CD4-positive, alpha-beta T cell treated with Interleukin-6 at 100 ng/mL for 8 hours (primary cell): ENCODE data around the gene UBR3.
"Not testable (repeated sequence)": the region's sequence is repeated elsewhere in the genome, so short reads cannot be mapped to it uniquely, and the experiment has no call there.

Experiments used
- DNase-seq: peaks from one replicate; pipeline ENCODE4 v3.0.0-alpha.2; 2020; ENCODE audit warnings: mixed read lengths, low spot score

The UBR3 gene, protein sequence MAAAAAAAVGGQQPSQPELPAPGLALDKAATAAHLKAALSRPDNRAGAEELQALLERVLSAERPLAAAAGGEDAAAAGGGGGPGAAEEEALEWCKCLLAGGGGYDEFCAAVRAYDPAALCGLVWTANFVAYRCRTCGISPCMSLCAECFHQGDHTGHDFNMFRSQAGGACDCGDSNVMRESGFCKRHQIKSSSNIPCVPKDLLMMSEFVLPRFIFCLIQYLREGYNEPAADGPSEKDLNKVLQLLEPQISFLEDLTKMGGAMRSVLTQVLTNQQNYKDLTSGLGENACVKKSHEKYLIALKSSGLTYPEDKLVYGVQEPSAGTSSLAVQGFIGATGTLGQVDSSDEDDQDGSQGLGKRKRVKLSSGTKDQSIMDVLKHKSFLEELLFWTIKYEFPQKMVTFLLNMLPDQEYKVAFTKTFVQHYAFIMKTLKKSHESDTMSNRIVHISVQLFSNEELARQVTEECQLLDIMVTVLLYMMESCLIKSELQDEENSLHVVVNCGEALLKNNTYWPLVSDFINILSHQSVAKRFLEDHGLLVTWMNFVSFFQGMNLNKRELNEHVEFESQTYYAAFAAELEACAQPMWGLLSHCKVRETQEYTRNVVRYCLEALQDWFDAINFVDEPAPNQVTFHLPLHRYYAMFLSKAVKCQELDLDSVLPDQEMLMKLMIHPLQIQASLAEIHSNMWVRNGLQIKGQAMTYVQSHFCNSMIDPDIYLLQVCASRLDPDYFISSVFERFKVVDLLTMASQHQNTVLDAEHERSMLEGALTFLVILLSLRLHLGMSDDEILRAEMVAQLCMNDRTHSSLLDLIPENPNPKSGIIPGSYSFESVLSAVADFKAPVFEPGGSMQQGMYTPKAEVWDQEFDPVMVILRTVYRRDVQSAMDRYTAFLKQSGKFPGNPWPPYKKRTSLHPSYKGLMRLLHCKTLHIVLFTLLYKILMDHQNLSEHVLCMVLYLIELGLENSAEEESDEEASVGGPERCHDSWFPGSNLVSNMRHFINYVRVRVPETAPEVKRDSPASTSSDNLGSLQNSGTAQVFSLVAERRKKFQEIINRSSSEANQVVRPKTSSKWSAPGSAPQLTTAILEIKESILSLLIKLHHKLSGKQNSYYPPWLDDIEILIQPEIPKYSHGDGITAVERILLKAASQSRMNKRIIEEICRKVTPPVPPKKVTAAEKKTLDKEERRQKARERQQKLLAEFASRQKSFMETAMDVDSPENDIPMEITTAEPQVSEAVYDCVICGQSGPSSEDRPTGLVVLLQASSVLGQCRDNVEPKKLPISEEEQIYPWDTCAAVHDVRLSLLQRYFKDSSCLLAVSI (N-terminal part only)

DNA sequence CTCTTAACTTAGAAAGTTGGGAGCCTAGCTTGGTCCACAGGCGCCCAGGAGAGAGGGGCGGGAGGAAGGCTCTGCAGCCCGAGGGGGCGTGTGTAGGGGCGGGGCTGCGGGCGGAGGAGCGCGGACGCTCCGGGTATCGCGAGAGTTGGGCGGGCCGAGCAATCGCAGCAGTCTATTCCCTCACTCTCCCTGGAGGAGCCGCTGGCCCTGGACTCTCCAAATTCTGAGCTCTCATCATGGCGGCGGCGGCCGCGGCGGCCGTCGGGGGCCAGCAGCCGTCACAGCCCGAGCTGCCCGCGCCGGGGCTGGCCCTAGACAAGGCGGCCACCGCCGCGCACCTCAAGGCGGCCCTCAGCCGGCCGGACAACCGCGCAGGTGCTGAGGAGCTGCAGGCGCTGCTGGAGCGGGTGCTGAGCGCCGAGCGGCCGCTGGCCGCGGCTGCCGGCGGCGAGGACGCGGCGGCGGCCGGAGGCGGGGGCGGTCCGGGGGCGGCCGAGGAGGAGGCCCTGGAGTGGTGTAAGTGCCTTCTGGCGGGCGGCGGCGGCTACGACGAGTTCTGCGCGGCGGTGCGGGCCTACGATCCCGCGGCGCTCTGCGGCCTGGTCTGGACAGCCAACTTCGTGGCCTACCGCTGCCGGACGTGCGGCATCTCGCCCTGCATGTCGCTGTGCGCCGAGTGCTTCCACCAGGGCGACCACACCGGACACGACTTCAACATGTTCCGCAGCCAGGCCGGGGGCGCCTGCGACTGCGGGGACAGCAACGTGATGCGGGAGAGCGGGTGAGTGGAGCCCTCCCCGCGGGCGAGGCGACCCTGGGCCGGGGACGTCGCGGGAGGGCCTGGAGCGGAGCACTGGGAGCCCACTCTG lies at the start of gene UBR3:
Gene UBR3, plus strand, starts transcription at position 183 of the 869 bp plus-strand sequence. Its CDS starts 54 bp downstream, at position 237.
- DNase-seq, result peak; percentile 88

DNA sequence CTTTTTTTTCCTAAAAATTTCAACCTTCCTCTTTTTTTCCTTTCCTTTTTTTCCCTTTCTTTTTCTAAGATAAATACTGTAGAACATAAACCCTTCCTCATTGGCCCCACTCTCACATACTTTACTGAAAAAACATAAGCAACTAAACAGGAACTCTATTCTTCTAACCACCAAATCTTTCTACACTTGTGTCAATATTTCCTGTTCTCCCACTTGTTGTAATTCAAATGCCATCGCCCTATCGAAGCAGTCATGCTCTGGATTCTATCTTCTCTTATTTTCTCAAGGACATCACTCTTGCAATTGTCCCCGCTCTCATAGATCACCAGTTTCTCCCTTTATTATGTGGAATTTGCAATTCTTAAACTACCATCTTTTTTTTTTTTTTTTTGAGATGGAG lies 48.8 kb upstream of the UBR3 start:
- DNase-seq, result no peak

DNA sequence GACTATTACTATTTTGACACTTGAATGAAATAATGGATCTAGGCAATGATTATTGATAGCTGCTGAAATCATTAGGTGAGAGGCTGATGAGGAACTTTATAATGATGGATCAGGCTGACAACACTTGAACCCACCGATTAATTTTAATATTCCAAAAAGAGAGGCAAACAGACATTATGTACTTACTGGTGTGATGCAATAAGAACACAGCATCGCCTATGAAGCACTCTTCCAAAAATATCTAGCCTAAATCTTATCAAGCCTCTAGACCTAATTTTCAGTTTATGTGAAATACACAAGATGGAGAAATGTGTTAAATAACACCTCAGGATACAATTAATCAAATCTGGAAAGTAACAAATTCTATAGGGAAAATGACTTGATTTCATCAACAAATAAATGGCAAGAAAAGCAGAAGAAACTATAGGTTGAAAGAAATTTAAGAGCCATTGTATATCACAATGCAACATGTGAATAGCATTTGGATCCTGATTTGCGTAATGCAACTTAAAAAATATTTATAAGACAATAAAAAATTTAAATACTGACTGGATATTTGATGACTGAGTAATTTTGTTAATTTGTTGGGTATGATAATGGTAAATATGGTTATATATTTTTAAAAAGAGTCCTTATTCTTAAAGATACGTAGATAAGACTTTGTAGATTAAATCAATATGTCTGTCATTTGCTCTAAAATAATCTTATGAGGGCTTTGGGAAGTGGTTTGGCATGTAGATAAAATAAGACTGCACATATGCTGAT lies 45.8 kb upstream of the UBR3 start:
- DNase-seq, result no peak

DNA sequence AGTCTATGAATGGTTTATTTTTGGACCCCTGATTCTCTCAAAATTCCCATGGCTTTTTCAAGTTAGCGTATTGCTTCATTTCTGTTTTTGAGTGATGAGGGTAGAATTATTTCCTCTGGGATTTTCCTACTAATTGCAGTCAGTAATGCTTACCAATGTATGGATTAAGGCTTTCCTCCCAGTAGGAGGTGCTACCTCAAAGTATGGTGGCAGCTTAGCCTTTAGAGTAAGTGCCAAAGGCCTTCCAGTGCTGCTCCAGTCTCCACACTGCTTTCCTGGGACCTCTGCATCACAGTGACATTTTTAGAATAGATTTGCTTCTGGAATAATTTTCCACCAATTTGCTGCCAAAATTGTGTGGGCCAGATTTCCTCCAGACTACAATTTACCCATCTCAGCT lies 44.7 kb upstream of the UBR3 start:
- no peak for DNase-seq

DNA sequence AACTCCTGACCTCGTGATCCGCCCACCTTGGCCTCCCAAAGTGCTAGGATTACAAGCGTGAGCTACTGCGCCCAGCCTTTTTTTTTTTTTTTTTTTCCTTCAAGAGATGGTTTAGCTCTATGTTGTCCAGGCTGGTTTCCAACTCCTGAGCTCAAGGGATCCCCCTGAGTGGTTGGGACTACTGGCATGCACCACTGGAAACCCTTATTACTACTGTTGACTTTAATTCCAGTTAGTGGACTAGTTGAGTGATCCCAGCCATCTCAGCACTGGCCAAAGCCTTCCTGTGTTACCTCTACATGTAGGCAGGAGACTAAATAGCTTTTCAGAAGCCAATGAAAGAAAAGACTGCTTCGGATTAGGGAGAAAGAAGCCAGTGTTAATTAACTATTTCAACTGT lies 36.7 kb upstream of the UBR3 start:
- no peak for DNase-seq

DNA sequence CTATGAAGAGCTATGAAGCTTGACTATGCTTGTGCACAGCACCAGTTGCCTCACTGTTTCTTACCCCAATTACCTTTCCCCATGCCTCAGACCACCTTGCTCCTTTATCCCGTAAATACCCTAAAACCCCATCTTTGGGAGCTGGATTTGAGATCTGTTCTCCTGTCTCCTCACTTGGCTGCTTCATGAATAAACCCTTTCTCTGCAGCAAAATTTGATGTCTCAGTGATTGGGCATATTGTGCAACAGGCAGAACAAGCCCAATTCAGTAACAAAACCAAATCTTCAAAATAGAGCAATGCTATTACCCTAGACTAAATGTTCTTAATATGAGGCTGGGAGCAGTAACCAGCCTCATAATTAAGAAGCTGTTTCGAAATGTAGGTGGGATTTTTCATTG lies 32.1 kb upstream of the UBR3 start:
- no peak for DNase-seq

DNA sequence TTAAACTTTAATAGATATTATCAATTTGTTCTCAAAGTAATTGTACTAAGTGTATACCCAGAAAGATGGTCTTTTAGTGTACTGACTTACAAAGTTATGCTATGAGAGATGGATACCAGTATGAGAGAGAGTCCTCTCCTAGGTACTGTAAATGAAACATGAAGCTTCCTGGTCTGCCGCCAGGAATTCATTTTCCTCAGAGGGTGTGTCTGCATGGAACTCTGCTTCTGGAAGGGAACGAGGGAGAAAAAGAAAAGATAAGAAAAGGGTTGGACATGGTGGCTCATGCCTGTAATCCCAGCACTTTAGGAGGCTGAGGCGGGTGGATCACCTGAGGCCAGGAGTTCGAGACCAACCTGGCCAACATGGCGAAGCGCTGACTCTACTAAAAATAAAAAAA lies 30.8 kb upstream of the UBR3 start:
- DNase-seq, result no peak

DNA sequence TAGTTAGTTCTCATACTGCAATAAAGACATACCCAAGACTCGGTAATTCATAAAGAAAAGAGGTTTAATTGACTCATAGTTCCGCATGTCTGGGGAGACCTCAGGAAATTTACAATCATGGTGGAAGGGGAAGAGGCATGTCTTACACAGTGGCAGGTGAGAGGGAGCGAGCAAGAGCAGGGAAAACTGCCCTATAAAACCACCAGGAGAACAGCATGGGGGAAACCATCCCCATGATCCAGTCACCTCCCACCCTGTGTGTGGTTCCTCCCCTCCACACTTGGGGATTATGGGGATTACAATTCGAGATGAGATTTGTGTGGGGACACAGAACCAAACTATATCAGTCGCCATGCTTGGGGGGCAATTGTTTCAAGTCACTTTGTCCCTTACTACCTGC lies 29.7 kb upstream of the UBR3 start:
- DNase-seq, result no peak

DNA sequence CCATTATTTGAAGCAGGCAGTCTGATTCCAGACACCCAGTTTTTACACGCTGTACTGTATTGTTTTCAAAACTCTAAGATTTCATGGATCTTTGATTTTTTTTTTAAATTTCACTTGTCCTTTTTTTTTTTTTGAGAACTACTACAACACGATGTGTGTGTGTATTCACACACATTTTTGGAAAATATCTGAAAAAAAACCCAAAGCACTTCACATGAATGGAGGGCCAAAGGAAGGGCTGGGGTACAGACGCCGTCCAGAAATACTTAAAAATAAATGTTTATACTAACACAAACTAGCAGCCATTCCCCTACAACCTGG lies 28.9 kb upstream of the UBR3 start:
- DNase-seq, result no peak

DNA sequence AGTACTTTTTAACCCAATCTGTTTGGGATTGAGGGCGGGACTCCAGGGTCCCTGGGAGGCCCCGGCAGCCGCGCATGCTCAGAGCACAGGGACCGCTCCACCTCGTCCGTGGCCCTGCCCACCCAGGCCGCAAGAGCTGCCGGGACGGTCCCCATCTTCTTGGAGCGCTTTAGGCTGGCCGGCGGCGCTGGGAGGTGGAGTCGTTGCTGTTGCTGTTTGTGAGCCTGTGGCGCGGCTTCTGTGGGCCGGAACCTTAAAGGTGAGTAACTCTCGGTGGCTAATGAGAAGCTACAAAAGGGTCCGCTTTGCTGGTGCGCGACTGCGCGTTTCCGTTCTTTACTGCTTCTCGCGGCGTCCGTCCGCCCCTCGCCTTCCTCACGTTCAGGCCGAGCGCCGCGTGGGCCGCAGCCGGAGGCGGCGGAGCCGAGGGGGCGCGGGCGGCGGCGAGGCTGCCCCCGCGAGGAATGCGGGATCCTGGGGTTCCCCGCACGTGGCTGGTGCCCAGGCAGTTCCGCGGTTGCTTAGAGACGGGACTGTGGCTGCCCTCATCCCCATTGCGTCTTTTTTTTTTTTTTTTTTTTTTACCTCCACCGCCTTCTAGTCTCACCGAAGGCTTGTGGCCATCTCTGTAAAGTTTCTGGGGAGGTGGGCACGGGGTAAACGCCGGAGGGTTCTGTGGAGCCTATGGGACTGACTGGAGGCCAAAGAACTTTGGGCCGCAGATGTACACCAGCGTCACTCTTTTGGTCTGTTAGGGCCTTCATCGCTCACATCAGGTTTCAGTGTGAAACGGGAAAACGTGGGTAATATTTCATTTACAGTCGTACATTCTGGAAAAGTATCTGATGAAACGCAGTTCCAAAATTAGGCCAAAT lies 28.3 kb upstream of the UBR3 start, which contains the start of gene SSB:
Gene SSB, plus strand, starts transcription at position 154 of the 875 bp plus-strand sequence. CDS start 2,090 bp downstream, outside the sequence.
- peak; percentile 94 for DNase-seq

DNA sequence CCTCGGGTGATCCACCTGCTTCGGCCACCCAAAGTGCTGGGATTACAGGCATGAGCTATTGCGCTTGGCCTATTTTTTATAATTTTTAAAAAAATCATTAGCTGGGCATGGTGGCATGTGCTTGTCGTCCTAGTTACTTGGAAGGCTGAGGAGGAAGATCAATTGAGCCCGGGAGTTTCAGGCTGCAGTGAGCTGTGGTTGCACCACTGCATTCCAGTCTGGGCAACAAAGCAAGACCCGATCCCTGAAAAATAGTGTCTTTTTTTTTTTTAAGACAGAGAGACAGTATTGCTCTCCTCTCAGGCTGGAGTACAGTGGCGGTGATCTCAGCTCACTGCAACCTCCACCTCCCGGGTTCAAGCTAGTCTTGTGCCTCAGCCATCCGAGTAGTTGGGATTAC lies 23.8 kb upstream of the UBR3 start:
- DNase-seq, result no peak

DNA sequence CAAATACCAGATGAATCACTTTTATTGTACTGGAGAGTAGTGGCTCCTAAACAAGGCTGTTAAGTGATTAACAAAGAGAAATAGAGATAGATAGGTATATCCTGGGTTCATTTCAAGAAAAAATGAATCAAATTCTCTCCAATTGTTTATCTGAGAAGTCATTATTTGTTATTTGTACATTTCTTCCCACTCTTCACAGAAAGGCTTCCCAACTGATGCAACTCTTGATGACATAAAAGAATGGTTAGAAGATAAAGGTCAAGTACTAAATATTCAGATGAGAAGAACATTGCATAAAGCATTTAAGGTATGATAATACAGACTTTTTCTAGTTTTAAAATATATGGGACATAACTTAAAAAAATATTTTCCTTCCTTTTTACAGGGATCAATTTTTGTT lies 20.7 kb upstream of the UBR3 start:
- no peak for DNase-seq

DNA sequence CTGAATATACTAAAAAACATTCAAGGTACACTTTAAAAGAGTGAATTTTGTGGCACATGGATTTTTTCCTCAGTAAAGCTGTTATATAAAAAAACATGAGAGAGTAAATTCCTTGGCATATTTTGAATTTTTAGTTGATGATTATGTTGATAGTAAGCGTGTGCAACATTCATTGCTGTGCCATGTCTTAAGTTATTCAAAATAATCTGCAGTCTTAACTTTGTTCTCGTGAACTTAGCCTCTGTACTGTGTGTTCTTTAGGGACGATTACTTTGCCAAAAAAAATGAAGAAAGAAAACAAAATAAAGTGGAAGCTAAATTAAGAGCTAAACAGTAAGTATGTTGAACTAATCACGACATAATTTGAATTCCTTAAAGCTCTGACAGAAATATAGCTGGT lies 19.0 kb upstream of the UBR3 start:
- DNase-seq, result no peak

DNA sequence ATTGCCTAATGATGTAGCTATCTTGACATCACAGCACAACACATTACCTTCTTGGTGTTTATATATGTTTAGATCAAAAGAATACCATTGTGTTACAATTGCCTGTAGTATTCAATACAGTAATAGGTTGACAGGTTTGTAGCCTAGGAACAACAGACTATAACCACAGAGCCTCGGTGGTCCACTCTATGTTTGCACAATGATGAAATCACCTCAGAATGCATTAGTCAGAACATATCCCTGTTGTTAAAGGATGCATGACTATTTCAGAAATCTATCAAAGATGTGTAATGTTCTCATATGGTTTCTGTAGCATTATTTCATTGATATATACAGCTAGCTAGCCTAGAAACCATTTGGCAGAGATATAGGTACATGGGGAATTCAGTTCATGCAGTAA lies 11.4 kb upstream of the UBR3 start:
- DNase-seq, result no peak

DNA sequence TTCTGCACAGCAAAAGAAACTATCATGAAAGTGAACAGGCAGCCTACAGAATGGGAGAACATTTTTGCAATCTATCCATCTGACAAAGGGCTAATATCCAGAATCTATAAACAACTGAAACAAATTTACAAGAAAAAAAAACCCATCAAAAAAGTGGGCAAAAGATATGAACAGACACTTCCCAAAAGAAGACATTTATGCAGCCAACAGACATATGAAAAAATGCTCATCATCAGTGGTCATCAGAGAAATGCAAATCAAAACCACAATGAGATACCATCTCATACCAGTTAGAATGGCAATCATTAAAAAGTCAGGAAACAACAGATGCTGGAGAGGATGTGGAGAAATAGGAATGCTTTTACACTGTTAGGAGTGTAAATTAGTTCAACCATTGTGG lies 10.3 kb upstream of the UBR3 start:
- DNase-seq, result not testable (repeated sequence)

DNA sequence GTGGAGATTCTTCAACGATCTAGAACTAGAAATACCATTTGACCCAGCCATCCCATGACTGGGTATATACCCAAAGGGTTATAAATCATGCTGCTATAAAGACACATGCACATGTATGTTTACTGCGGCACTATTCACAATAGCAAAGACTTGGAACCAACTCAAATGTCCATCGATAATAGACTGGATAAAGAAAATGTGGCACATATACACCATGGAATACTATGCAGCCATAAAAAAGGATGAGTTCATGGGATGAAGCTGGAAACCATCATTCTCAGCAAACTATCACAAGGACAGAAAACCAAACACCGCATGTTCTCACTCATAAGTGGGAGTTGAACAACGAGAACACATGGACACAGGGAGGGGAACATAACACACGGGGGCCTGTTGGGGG lies 9.9 kb upstream of the UBR3 start:
- not testable (repeated sequence) for DNase-seq

DNA sequence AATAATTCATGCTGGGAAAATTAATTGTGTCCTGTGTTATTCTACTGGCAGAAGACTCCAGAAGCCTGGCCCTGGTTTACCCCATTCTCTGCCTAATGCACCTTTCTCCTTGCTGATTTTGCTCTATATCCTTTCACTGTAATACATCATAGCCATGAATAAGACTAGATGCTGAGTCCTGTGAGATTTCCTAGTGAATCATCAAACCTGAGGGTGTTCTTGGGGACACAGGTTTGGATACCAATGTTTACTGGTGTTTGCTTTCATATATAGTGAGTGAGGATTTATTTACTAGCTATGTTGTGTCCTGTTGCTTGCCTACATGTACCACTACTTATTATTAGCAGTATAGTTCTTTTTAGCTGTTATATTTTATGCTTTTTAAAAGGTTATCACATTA lies 9.0 kb upstream of the UBR3 start:
- no peak for DNase-seq

DNA sequence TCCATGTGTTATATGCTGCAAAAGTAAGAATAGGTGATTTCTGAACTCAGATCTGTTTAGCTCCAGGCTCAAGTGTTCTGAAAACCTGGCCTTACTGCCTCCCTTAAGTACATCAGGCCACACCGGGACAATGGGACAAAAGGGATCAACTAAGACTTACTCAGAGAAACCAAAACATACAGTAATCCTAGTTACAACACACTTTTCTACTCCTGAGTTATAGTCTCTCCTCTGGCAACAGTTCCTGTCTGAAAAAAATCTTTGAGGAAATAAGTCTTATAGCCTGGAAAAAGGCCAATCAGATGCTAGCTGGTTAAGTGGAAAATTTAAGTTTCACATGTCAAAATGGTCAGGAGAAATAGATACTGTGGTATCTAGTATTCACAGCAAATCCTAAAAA lies 8.1 kb upstream of the UBR3 start:
- DNase-seq, result no peak

DNA sequence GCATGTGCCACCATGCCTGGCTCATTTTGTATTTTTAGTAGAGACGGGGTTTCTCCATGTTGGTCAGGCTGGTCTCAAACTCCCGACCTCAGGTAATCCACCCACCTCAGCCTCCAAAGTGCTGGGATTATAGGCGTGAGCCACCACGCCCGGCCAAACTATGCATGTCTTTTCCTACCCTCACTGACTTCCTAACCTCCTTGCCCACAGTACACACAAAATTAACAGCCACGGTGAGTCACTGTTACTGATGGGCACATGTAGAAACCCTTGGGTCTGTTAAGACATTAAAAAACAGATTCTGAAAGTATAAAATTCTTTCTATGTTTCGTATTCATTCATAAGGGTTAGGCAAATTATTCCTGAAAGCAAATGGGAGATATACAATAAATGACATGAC lies 7.2 kb upstream of the UBR3 start:
- DNase-seq, result not testable (repeated sequence)

DNA sequence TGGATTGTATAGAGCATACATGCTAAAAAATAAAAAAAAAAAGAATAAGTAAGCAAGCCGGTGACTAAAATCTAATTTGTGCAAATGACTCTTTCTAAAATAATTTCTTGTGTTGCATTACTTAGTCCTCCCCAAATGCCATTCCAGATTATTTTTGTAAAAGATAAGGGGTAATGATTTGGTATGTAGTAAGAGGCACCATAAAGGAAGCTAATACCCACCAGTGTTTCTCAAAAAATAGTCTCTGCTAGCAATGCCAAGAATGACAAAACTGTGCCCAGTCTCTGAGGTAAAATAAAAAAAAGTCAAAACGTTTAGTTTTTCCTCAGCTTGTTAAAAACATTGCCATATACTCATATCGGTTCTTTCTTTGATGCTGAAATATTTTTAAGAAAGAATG lies 5.2 kb upstream of the UBR3 start:
- DNase-seq, result no peak
